Upper lobe of left lung (tissue), 4 donors: ENCODE results near the gene FAM187B.

Experiments used
- CTCF ChIP-seq, 6 experiments: fragments of 450-650 bp in 4 of 6; fragments of 200-600 bp in 2 of 6; sonication (generic) in 2 of 6; IDR thresholded peaks; one replicate each; pipeline ENCODE4 v1.5.1; 2016 to 2019; ENCODE audit warnings: antibody characterized with exemption in 6 of 6
- EP300 ChIP-seq, 4 donors: sonication (generic); formaldehyde crosslinking; IDR thresholded peaks; one replicate each; pipeline ENCODE4 v1.5.1; 2017; ENCODE audit warnings: antibody characterized with exemption in 4 of 4, control low read depth in 2 of 4
- POLR2A ChIP-seq, 4 donors: fragments of 450-650 bp; IDR thresholded peaks; one replicate each; pipeline ENCODE4 v1.5.1; 2016 to 2017; ENCODE audit warnings: antibody characterized with exemption in 4 of 4, mild to moderate bottlenecking in 2 of 4

GRCh38 chr19:35264268-35265125, 36.0 kb upstream of the FAM187B start:
- TF ChIP-seq CTCF (IDR thresholded peaks at IDR 0.05) (no peak), EP300 (IDR thresholded peaks at IDR 0.05) (no peak), POLR2A (IDR thresholded peaks at IDR 0.05) (no peak)
